Breast epithelium (tissue), 4 donors: ENCODE results near the gene SLC7A7. TPM values are rescaled to one million over a fixed set of nuclear protein-coding genes. Genes with fewer than 3 reads are reported as not detected.
A peak's percentile ranks its signal among the peaks of the same experiment; 100 is the strongest.

Source experiments
- DNase-seq, 2 donors: peaks; one replicate each; pipeline ENCODE4 v3.0.0-alpha.2; 2019; ENCODE audit warnings: low spot score in 2 of 2
- H3K27ac ChIP-seq, 2 donors: fragments of 200-600 bp; sonication (generic) in 1 of 2; one replicate each; pipeline ENCODE4 v1.5.1; 2016 to 2019; ENCODE audit warnings: mild to moderate bottlenecking in 1 of 2
- H3K27me3 ChIP-seq, 2 donors: fragments of 200-600 bp; sonication (generic) in 1 of 2; one replicate each; pipeline versions ENCODE4 v1.5.1 to v1.6.0; 2017 to 2019; ENCODE audit warnings: control low read depth in 1 of 2, mild to moderate bottlenecking in 1 of 2
- H3K36me3 ChIP-seq: fragments of 200-600 bp; one replicate; pipeline ENCODE4 v1.5.1; 2019
- H3K4me1 ChIP-seq, 2 donors: fragments of 200-600 bp; sonication (generic); one replicate each; pipeline ENCODE4 v1.5.1; 2016 to 2019; ENCODE audit warnings: control low read depth in 1 of 2
- H3K4me3 ChIP-seq, 3 donors: fragments of 200-600 bp; sonication (generic); 1 replicate in 2 of 3; 2 replicates in 1 of 3; pipeline ENCODE4 v1.5.1; 2016 to 2019; ENCODE audit warnings: mild to moderate bottlenecking in 3 of 3, moderate library complexity in 2 of 3
- H3K9me3 ChIP-seq, 2 donors: fragments of 200-600 bp; sonication (generic) in 1 of 2; one replicate each; pipeline ENCODE4 v1.5.1; 2016 to 2019; ENCODE audit warnings: control low read depth in 1 of 2
- CTCF ChIP-seq, 3 donors: fragments of 450-650 bp; IDR thresholded peaks; one replicate each; pipeline ENCODE4 v1.5.1; 2016 to 2017; ENCODE audit warnings: antibody characterized with exemption in 3 of 3, mild to moderate bottlenecking in 3 of 3, moderate library complexity in 3 of 3
- POLR2A ChIP-seq: fragments of 450-650 bp; IDR thresholded peaks from one replicate; pipeline ENCODE4 v1.6.1; 2016; ENCODE audit warnings: antibody characterized with exemption, mild to moderate bottlenecking, moderate library complexity
- POLR2AphosphoS5 ChIP-seq, 3 donors: sonication (generic); formaldehyde crosslinking; IDR thresholded peaks; one replicate each; pipeline ENCODE4 v1.6.1; 2017; ENCODE audit warnings: antibody characterized with exemption in 3 of 3
- intact Hi-C: fragments of 100-400 bp; cut with DNase I; formaldehyde crosslinking; loops from one replicate; pipeline ENCODE4 v1.15.1; 2023; ENCODE audit warnings: low total_unique reads
- total RNA-seq, 3 donors: library from RNA; depleted of rRNA; stranded (reverse); fragments of >200 nt; gene quantifications; one replicate each; pipeline ENCODE4 v1.1.0, GENCODE V29; 2016

The SLC7A7 gene
- total RNA-seq, 3 donors from 2014 or later: 17.4 to 46.4 (median 27.2) TPM

- Histone ChIP-seq H3K4me1 (peaks cover 28% of the 10 kb centered on the region in 2 donors), H3K27me3 (no peaks in the 10 kb centered on the region), H3K9me3 (no peaks in the 10 kb centered on the region), H3K4me3 (peak overlapping the region in 1 of 3 donors; percentile 23), H3K27ac (peak overlapping the region; percentile 91 to 97), H3K36me3 (no peaks in the 10 kb centered on the region)
- intact Hi-C loops: no loop called here
- peak; percentile 78 to 88 for DNase-seq
- TF ChIP-seq POLR2A (no peak), POLR2AphosphoS5 (IDR thresholded peaks at IDR 0.05) (peak in 2 of 3 donors; percentile 79 to 85)
Observed at GRCh38 chr14:22850944-22851764, 35.9 kb upstream of the SLC7A7 start.

GRCh38 chr14:22849212-22849819 is 34.1 kb upstream of the SLC7A7 start:
- Histone ChIP-seq H3K9me3 (no peaks in the 10 kb centered on the region), H3K27ac (peak overlapping the region; percentile 91 to 97), H3K4me3 (peak overlapping the region; percentile 3 to 50 (median 11)), H3K36me3 (peaks cover 5% of the 10 kb centered on the region), H3K27me3 (no peaks in the 10 kb centered on the region), H3K4me1 (peaks cover 28 to 30% of the 10 kb centered on the region in 2 donors)
- TF ChIP-seq POLR2A (no peak), POLR2AphosphoS5 (IDR thresholded peaks at IDR 0.05) (peak; percentile 8 to 42 (median 15))
- intact Hi-C loops: no loop called here
- peak; percentile 50 to 63 for DNase-seq

- Histone ChIP-seq H3K27ac (peak overlapping the region; percentile 91 to 97), H3K4me3 (peak overlapping the region; percentile 15 to 50 (median 22)), H3K36me3 (peaks cover 6% of the 10 kb centered on the region), H3K9me3 (no peaks in the 10 kb centered on the region), H3K27me3 (no peaks in the 10 kb centered on the region), H3K4me1 (peaks cover 28 to 30% of the 10 kb centered on the region in 2 donors)
- peak in 1 of 2 donors; percentile 70 for DNase-seq
- TF ChIP-seq CTCF (IDR thresholded peaks at IDR 0.05): no peak
- peak; percentile 19 to 91 (median 85) for TF ChIP-seq POLR2AphosphoS5 (IDR thresholded peaks at IDR 0.05)
- intact Hi-C loops: no loop called here
Observed at GRCh38 chr14:22848351-22849164, 33.3 kb upstream of the SLC7A7 start.

GRCh38 chr14:22847661-22848341 is 32.6 kb upstream of the SLC7A7 start:
- Histone ChIP-seq H3K4me3 (peak overlapping the region; percentile 6 to 50 (median 7)), H3K4me1 (peaks cover 26 to 29% of the 10 kb centered on the region in 2 donors), H3K27ac (peak overlapping the region; percentile 91 to 97), H3K27me3 (no peaks in the 10 kb centered on the region), H3K36me3 (peaks cover 6% of the 10 kb centered on the region), H3K9me3 (no peaks in the 10 kb centered on the region)
- TF ChIP-seq CTCF (IDR thresholded peaks at IDR 0.05): no peak
- TF ChIP-seq POLR2AphosphoS5 (IDR thresholded peaks at IDR 0.05): peak in 1 of 3 donors; percentile 7
- TF ChIP-seq POLR2A: no peak
- no peak for DNase-seq
- intact Hi-C loops: no loop called here

- peaks cover 22 to 27% of the 10 kb centered on the region in 2 donors for H3K4me1 ChIP-seq
- no peaks in the 10 kb centered on the region for H3K9me3 ChIP-seq
- H3K27ac ChIP-seq: peak overlapping the region; percentile 91 to 97
- H3K4me3 ChIP-seq: peak overlapping the region in 1 of 3 donors; percentile 13
- no peak for TF ChIP-seq POLR2AphosphoS5 (IDR thresholded peaks at IDR 0.05)
- TF ChIP-seq CTCF (IDR thresholded peaks at IDR 0.05): no peak
- TF ChIP-seq POLR2A: no peak
- no peaks in the 10 kb centered on the region for H3K27me3 ChIP-seq
- no peak for DNase-seq
- peaks cover 6% of the 10 kb centered on the region for H3K36me3 ChIP-seq
- intact Hi-C loops: no loop called here
Observed at GRCh38 chr14:22846811-22847307, 31.6 kb upstream of the SLC7A7 start.
